ENCODE measurements around the gene AFF3. TPM values are rescaled to one million over a fixed set of nuclear protein-coding genes. Genes with fewer than 3 reads are reported as not detected.

Gene AFF3
- polyA plus RNA-seq, 1 donor (not counting 4 experiments of a cell fraction or from before 2014, with no cell fraction given) = not detected

DNA sequence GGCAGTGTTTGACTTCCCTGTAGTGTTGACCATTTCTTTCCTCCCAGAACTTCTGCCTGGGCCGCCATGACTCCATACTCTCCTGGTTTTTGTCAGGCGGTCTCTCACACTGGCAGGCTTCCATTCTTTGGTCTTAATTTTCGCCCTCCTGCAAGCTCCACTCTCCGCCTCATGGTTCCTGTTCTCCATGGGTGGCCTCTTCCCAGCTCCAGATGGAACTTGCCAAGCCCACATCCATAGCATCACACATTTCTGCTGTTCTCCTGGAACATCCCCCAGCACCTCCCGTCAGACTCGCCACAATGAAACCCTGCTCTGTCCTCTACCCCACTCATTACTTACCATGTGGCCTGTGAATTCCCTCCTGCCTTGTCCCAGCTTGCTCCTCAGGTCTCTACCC lies 896 bp upstream of the AFF3 start:
- no peak for TF ChIP-seq EZH2 (IDR thresholded peaks at IDR 0.05; ENCODE audit: low read length)
- TF ChIP-seq, protein P1, sequence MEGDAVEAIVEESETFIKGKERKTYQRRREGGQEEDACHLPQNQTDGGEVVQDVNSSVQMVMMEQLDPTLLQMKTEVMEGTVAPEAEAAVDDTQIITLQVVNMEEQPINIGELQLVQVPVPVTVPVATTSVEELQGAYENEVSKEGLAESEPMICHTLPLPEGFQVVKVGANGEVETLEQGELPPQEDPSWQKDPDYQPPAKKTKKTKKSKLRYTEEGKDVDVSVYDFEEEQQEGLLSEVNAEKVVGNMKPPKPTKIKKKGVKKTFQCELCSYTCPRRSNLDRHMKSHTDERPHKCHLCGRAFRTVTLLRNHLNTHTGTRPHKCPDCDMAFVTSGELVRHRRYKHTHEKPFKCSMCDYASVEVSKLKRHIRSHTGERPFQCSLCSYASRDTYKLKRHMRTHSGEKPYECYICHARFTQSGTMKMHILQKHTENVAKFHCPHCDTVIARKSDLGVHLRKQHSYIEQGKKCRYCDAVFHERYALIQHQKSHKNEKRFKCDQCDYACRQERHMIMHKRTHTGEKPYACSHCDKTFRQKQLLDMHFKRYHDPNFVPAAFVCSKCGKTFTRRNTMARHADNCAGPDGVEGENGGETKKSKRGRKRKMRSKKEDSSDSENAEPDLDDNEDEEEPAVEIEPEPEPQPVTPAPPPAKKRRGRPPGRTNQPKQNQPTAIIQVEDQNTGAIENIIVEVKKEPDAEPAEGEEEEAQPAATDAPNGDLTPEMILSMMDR (optimal IDR thresholded peaks at IDR 0.05 in 1 of 3, IDR thresholded peaks at IDR 0.05 in 1 of 3, conservative IDR thresholded peaks at IDR 0.05 in 1 of 3; ENCODE audit: extremely low read depth in 1 of 3, insufficient read depth in 2 of 3, low read length in 3 of 3) = no peak
- H3K27ac ChIP-seq (ENCODE audit: control insufficient read depth, insufficient read depth, low read length) = no peak overlapping the region
- H3K4me1 ChIP-seq (ENCODE audit: control insufficient read depth, extremely low read depth, insufficient read depth, low read length) = no peaks in the 10 kb centered on the region
- H4K20me1 ChIP-seq (ENCODE audit: control insufficient read depth, extremely low read depth, insufficient read depth, low read length) = no peaks in the 10 kb centered on the region
- DNase-seq (ENCODE audit: low read depth, low spot score) = no peak
- no peak overlapping the region for H2AFZ ChIP-seq (ENCODE audit: control insufficient read depth, low read length)
- dilution Hi-C loops (cut with MboI; ENCODE audit: extremely low pct_ligation_motif_present, low sequenced_read_pairs) = no loop called here
- no peak overlapping the region for H3K4me2 ChIP-seq (ENCODE audit: control insufficient read depth, extremely low read depth, insufficient read depth, low read depth, low read length)
- FAIRE-seq = no peak
- no peak overlapping the region for H3K9ac ChIP-seq (ENCODE audit: control insufficient read depth, extremely low read depth, insufficient read depth, low read length)
- H3K79me2 ChIP-seq (ENCODE audit: control insufficient read depth, insufficient read depth, low read length) = no peaks in the 10 kb centered on the region
- H3K9me1 ChIP-seq (ENCODE audit: control insufficient read depth, extremely low read depth, insufficient read depth, low read length) = no peaks in the 10 kb centered on the region
- H3K27me3 ChIP-seq (ENCODE audit: control insufficient read depth, extremely low read depth, insufficient read depth, low read length) = no peaks in the 10 kb centered on the region
- H3K36me3 ChIP-seq (ENCODE audit: control insufficient read depth in 2 of 2, extremely low read depth in 1 of 2, insufficient read depth in 2 of 2, low read length in 2 of 2) = no peaks in the 10 kb centered on the region
- H3K4me3 ChIP-seq (ENCODE audit: control insufficient read depth in 2 of 3, extremely low read depth in 1 of 3, insufficient read depth in 2 of 3, low read depth in 1 of 3, low read length in 3 of 3) = no peak overlapping the region
- peaks cover 3% of the 10 kb centered on the region for H3K9me3 ChIP-seq (ENCODE audit: control insufficient read depth, low read depth, low read length)

DNA sequence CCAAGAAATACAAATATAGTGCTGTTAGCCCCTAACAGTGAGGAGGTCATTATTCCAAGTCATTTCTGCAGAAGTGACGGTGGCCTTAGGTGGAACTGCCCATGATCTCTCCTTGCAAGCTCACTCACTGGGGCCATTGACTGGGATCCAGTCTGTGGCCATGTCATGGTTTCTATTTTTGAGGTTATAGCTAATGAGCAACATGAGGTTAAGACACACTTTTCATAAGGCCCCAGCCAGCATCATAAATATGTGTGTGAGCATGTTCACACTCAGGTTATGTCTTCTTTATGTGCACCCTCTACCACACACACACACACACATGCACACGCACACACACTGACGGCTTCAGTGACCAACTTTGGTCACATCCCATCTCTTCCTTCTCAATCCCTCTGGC lies 484 bp downstream of the AFF3 start:
- H3K4me3 ChIP-seq (ENCODE audit: control insufficient read depth in 2 of 3, extremely low read depth in 1 of 3, insufficient read depth in 2 of 3, low read depth in 1 of 3, low read length in 3 of 3) = no peak overlapping the region
- peaks cover 3% of the 10 kb centered on the region for H3K9me3 ChIP-seq (ENCODE audit: control insufficient read depth, low read depth, low read length)
- H2AFZ ChIP-seq (ENCODE audit: control insufficient read depth, low read length) = no peak overlapping the region
- H3K9me1 ChIP-seq (ENCODE audit: control insufficient read depth, extremely low read depth, insufficient read depth, low read length) = no peaks in the 10 kb centered on the region
- H3K36me3 ChIP-seq (ENCODE audit: control insufficient read depth in 2 of 2, extremely low read depth in 1 of 2, insufficient read depth in 2 of 2, low read length in 2 of 2) = no peaks in the 10 kb centered on the region
- H3K79me2 ChIP-seq (ENCODE audit: control insufficient read depth, insufficient read depth, low read length) = no peaks in the 10 kb centered on the region
- H3K27ac ChIP-seq (ENCODE audit: control insufficient read depth, insufficient read depth, low read length) = no peak overlapping the region
- dilution Hi-C loops (cut with MboI; ENCODE audit: extremely low pct_ligation_motif_present, low sequenced_read_pairs) = no loop called here
- DNase-seq (ENCODE audit: low read depth, low spot score) (no peak), FAIRE-seq (no peak)
- no peaks in the 10 kb centered on the region for H3K4me1 ChIP-seq (ENCODE audit: control insufficient read depth, extremely low read depth, insufficient read depth, low read length)
- H4K20me1 ChIP-seq (ENCODE audit: control insufficient read depth, extremely low read depth, insufficient read depth, low read length) = no peaks in the 10 kb centered on the region
- TF ChIP-seq, protein P1 (optimal IDR thresholded peaks at IDR 0.05 in 1 of 3, IDR thresholded peaks at IDR 0.05 in 1 of 3, conservative IDR thresholded peaks at IDR 0.05 in 1 of 3; ENCODE audit: extremely low read depth in 1 of 3, insufficient read depth in 2 of 3, low read length in 3 of 3) = no peak
- TF ChIP-seq EZH2 (IDR thresholded peaks at IDR 0.05; ENCODE audit: low read length) = no peak
- H3K9ac ChIP-seq (ENCODE audit: control insufficient read depth, extremely low read depth, insufficient read depth, low read length) = no peak overlapping the region
- no peaks in the 10 kb centered on the region for H3K27me3 ChIP-seq (ENCODE audit: control insufficient read depth, extremely low read depth, insufficient read depth, low read length)
- no peak overlapping the region for H3K4me2 ChIP-seq (ENCODE audit: control insufficient read depth, extremely low read depth, insufficient read depth, low read depth, low read length)

All from keratinocyte (primary cell).